Brain pericyte (primary cell): ENCODE measurements around the gene KANK3.
A peak's percentile ranks its signal among the peaks of the same experiment; 100 is the strongest.
"Not testable (repeated sequence)": the region's sequence is repeated elsewhere in the genome, so short reads cannot be mapped to it uniquely, and the experiment has no call there.

Experiments
- DNase-seq: peaks from one replicate; pipeline ENCODE4 v3.0.0-alpha.2; 2012; ENCODE audit warnings: low read depth, low spot score

Gene KANK3

GRCh38 chr19:8342684-8343482 lies at the start of gene KANK3:
KANK3 (minus strand) TSS chr19:8343262; CDS start chr19:8337828, 5,434 bp downstream.
- peak; percentile 43 for DNase-seq

GRCh38 chr19:8392017-8392591 lies 49.0 kb upstream of the KANK3 start:
- no peak for DNase-seq

GRCh38 chr19:8391198-8392016 lies 48.3 kb upstream of the KANK3 start:
- no peak for DNase-seq

GRCh38 chr19:8390617-8390981 lies 47.5 kb upstream of the KANK3 start:
- peak; percentile 57 for DNase-seq

GRCh38 chr19:8389891-8390616 lies 47.0 kb upstream of the KANK3 start, which contains the start of gene RAB11B:
RAB11B (plus strand) TSS chr19:8390360; CDS start chr19:8390417, 57 bp downstream.
- DNase-seq = peak; percentile 100

- no peak for DNase-seq
Measured at GRCh38 chr19:8388612-8388958, 45.5 kb upstream of the KANK3 start.

GRCh38 chr19:8387688-8388611 lies 44.9 kb upstream of the KANK3 start:
- no peak for DNase-seq

- DNase-seq = no peak
Measured at GRCh38 chr19:8386990-8387389, 43.9 kb upstream of the KANK3 start.

GRCh38 chr19:8386419-8386818 lies 43.4 kb upstream of the KANK3 start:
- DNase-seq = not testable (repeated sequence)

- DNase-seq = not testable (repeated sequence)
Measured at GRCh38 chr19:8385566-8385965, 42.5 kb upstream of the KANK3 start.

- DNase-seq = not testable (repeated sequence)
Measured at GRCh38 chr19:8385103-8385502, 42.0 kb upstream of the KANK3 start.

- not testable (repeated sequence) for DNase-seq
Measured at GRCh38 chr19:8384569-8384968, 41.5 kb upstream of the KANK3 start.

GRCh38 chr19:8379156-8379891 lies 36.3 kb upstream of the KANK3 start:
- DNase-seq = not testable (repeated sequence)

- DNase-seq = no peak
Measured at GRCh38 chr19:8377598-8377997, 34.5 kb upstream of the KANK3 start.

GRCh38 chr19:8376373-8376974 lies 33.4 kb upstream of the KANK3 start:
- not testable (repeated sequence) for DNase-seq

- DNase-seq = not testable (repeated sequence)
Measured at GRCh38 chr19:8375766-8376165, 32.7 kb upstream of the KANK3 start.

- no peak for DNase-seq
Measured at GRCh38 chr19:8373867-8374813, 31.1 kb upstream of the KANK3 start.
